Colonic mucosa (tissue), 4 donors: ENCODE measurements around the gene BBLN. TPM values are rescaled to one million over a fixed set of nuclear protein-coding genes. Genes with fewer than 3 reads are reported as not detected.
"Not testable (repeated sequence)": the region's sequence is repeated elsewhere in the genome, so short reads cannot be mapped to it uniquely, and the experiment has no call there.

Source experiments
- DNase-seq: peaks from one replicate; pipeline ENCODE4 v3.0.0-alpha.2; 2020
- H3K27ac ChIP-seq: fragments of 200-600 bp; one replicate; pipeline ENCODE4 v1.8.0; 2021
- H3K27me3 ChIP-seq: fragments of 200-600 bp; one replicate; pipeline ENCODE4 v1.8.0; 2021
- H3K36me3 ChIP-seq: fragments of 200-600 bp; one replicate; pipeline ENCODE4 v1.8.0; 2021
- H3K4me1 ChIP-seq: fragments of 200-600 bp; one replicate; pipeline ENCODE4 v1.8.0; 2021; ENCODE audit warnings: mild to moderate bottlenecking
- H3K4me3 ChIP-seq: fragments of 200-600 bp; one replicate; pipeline ENCODE4 v1.8.0; 2021
- H3K9ac ChIP-seq, 2 donors: one replicate each; pipeline ENCODE4 v1.7.0; 2013; ENCODE audit warnings: control low read depth in 2 of 2, low read depth in 2 of 2, low read length in 2 of 2
- H3K9me3 ChIP-seq: fragments of 200-600 bp; one replicate; pipeline ENCODE4 v1.8.0; 2021
- intact Hi-C: fragments of 100-400 bp; cut with DNase I; formaldehyde crosslinking; loops from one replicate; pipeline ENCODE4 v1.14.1; 2022
- total RNA-seq, 2 donors: library from RNA; stranded (reverse); fragmentation: NEBNext Ultra II Directional in 1 of 2; extraction: Animal tissue kit (Norgen Biotek cat#: 25700) in 1 of 2; gene quantifications; one replicate each; pipeline ENCODE4 v1.2.1, GENCODE V29; 2021
- TF ChIP-seq, protein P1 (sequence below): fragments of 200-600 bp; IDR thresholded peaks from one replicate; pipeline ENCODE4 v1.8.0; 2022; ENCODE audit warnings: antibody characterized with exemption, mild to moderate bottlenecking
- donor health status: healthy.
- donor health status: DM: no; HTN: no; CAD: no.
- donor health status: DM: no; HTN: no; CAD: no.

BBLN gene
- total RNA-seq, 2 donors from 2014 or later: 47.5 to 53.0 TPM

- H3K27me3 ChIP-seq: no peaks in the 10 kb centered on the region
- no peak overlapping the region for H3K9ac ChIP-seq
- peaks cover 17% of the 10 kb centered on the region for H3K36me3 ChIP-seq
- H3K27ac ChIP-seq: no peak overlapping the region
- no peak overlapping the region for H3K4me3 ChIP-seq
- DNase-seq: no peak
- H3K9me3 ChIP-seq: no peaks in the 10 kb centered on the region
- TF ChIP-seq, protein P1, sequence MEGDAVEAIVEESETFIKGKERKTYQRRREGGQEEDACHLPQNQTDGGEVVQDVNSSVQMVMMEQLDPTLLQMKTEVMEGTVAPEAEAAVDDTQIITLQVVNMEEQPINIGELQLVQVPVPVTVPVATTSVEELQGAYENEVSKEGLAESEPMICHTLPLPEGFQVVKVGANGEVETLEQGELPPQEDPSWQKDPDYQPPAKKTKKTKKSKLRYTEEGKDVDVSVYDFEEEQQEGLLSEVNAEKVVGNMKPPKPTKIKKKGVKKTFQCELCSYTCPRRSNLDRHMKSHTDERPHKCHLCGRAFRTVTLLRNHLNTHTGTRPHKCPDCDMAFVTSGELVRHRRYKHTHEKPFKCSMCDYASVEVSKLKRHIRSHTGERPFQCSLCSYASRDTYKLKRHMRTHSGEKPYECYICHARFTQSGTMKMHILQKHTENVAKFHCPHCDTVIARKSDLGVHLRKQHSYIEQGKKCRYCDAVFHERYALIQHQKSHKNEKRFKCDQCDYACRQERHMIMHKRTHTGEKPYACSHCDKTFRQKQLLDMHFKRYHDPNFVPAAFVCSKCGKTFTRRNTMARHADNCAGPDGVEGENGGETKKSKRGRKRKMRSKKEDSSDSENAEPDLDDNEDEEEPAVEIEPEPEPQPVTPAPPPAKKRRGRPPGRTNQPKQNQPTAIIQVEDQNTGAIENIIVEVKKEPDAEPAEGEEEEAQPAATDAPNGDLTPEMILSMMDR: no peak
- no peaks in the 10 kb centered on the region for H3K4me1 ChIP-seq
- intact Hi-C loops: no loop called here
Measured at GRCh38 chr9:128175726-128176125, 15.7 kb downstream of the BBLN start.

- Histone ChIP-seq H3K4me1 (no peaks in the 10 kb centered on the region), H3K9me3 (no peaks in the 10 kb centered on the region), H3K36me3 (peaks cover 18% of the 10 kb centered on the region), H3K9ac (no peak overlapping the region), H3K4me3 (no peak overlapping the region), H3K27ac (no peak overlapping the region), H3K27me3 (no peaks in the 10 kb centered on the region)
- DNase-seq: no peak
- intact Hi-C loops: no loop called here
- TF ChIP-seq, protein P1: no peak
Measured at GRCh38 chr9:128178806-128179431, 18.9 kb downstream of the BBLN start.

DNA sequence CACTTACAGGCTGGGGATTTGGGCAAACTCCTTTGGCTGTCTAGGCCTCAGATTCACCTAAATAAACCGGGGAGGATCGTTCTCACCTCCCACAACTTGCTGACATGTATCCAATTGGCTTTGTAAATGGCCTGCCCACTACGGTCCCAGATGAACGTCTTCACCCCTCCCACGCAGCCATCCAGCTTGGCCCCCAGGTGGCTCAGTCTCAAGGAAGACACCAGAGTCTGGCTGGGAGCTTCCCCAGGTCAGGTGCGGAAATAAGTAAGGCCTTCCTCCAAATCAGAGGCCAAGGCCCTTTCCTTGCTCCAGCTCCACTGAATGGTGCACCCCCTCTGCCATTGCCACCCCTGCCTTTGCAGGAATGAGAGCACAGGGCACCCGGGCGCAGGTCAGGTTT, 19.9 kb downstream of the BBLN start:
- H3K9ac ChIP-seq: no peak overlapping the region
- TF ChIP-seq, protein P1: no peak
- intact Hi-C loops: loop anchor here (10.0 kb wide), 1 partner anchor 165 kb away; the partner anchor contains the start of gene SLC27A4

GRCh38 chr9:128180447-128180846, 20.4 kb downstream of the BBLN start:
- H3K4me3 ChIP-seq: no peak overlapping the region
- TF ChIP-seq, protein P1: no peak
- no peaks in the 10 kb centered on the region for H3K9me3 ChIP-seq
- H3K4me1 ChIP-seq: no peaks in the 10 kb centered on the region
- no peak overlapping the region for H3K9ac ChIP-seq
- no peak for DNase-seq
- peaks cover 18% of the 10 kb centered on the region for H3K36me3 ChIP-seq
- no peak overlapping the region for H3K27ac ChIP-seq
- intact Hi-C loops: loop anchor here (10.0 kb wide), 1 partner anchor 164 kb away; the partner anchor contains the start of gene SLC27A4
- H3K27me3 ChIP-seq: no peaks in the 10 kb centered on the region

More for the DNA sequence above, 19.9 kb downstream of the BBLN start:
- H3K36me3 ChIP-seq: peaks cover 18% of the 10 kb centered on the region
- no peaks in the 10 kb centered on the region for H3K4me1 ChIP-seq
- no peaks in the 10 kb centered on the region for H3K9me3 ChIP-seq
- H3K27ac ChIP-seq: no peak overlapping the region
- H3K27me3 ChIP-seq: no peaks in the 10 kb centered on the region
- DNase-seq: no peak
- H3K4me3 ChIP-seq: no peak overlapping the region

- DNase-seq: peak; percentile 44
- not testable (repeated sequence) for H3K27me3 ChIP-seq, H3K4me3 ChIP-seq, H3K9me3 ChIP-seq, H3K27ac ChIP-seq, H3K4me1 ChIP-seq, H3K9ac ChIP-seq
- TF ChIP-seq, protein P1: peak; percentile 21
- H3K36me3 ChIP-seq: peaks cover 14% of the 10 kb centered on the region
- intact Hi-C loops: loop anchor here (10.0 kb wide), 1 partner anchor 163 kb away; the partner anchor contains the start of gene SLC27A4
Measured at GRCh38 chr9:128181480-128181879, 21.4 kb downstream of the BBLN start.
